Measurements from ENCODE around the gene TEKT3. TPM values are rescaled to one million over a fixed set of nuclear protein-coding genes. Genes with fewer than 3 reads are reported as not detected.

Gene TEKT3
- total and polyA plus RNA-seq, 2 of the 4 experiments (the other 2 are of a cell fraction): 0.15 TPM; not detected in 1

DNA sequence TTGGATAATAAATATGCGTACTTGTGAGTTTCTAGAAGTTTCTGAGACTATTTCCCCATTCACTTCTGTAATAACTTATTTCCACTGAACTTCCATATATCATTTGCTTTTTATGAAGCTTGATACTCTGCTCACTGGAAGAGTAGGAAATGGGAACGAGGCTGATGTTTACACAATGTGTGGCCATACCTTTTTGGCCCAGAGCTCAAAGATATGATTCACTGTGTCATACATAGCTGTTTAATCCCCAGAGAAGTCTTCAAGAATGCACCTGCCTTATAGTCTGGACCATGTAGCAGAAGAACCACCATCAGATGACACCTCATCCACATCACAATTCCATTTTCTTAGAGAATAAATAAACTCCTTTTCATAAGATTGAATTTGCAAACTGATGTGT lies 40.3 kb upstream of the TEKT3 start:
- in situ Hi-C loops (cut with MboI; ENCODE audit: low sequenced_read_pairs): no loop called here
- no peak for ATAC-seq (ENCODE audit: low read depth)
- WGBS, 2 experiments (ENCODE audit: extremely low coverage in 2 of 2, insufficient read length in 1 of 2): 0% methylated on average over 1 of the region's 2 CpGs; no CpG with 5 or more reads in 1 of the 2 experiments

More for the DNA sequence above, 40.3 kb upstream of the TEKT3 start:
- H3K23ac ChIP-seq (ENCODE audit: low read depth, low read length): no peak overlapping the region
- H3K27ac ChIP-seq (ENCODE audit: insufficient read depth, low read length): no peak overlapping the region
- H4K91ac ChIP-seq (ENCODE audit: insufficient read depth, low read depth, low read length): no peak overlapping the region
- H3K4me2 ChIP-seq (ENCODE audit: low read depth, low read length): no peak overlapping the region
- H3K79me1 ChIP-seq (ENCODE audit: low read depth in 1 of 2, low read length in 2 of 2): no peaks in the 10 kb centered on the region
- no peak overlapping the region for H2AK5ac ChIP-seq (ENCODE audit: low read depth, low read length)
- peak; percentile 42 for DNase-seq
- no peak overlapping the region for H3K4me3 ChIP-seq (ENCODE audit: insufficient read depth, low read depth, low read length)
- no peak overlapping the region for H3K18ac ChIP-seq (ENCODE audit: low read depth, low read length)
- no peak for TF ChIP-seq POLR2A (IDR thresholded peaks at IDR 0.05; ENCODE audit: low read depth, low read length)
- H2BK15ac ChIP-seq (ENCODE audit: low read depth, low read length): peak overlapping the region; percentile 44; the same call in 1 of the 3 replicates
- no peaks in the 10 kb centered on the region for H3K36me3 ChIP-seq (ENCODE audit: control insufficient read depth, insufficient read depth, low read length)
- dilution Hi-C loops (cut with HindIII; ENCODE audit: low sequenced_read_pairs, unreplicated experiment): no loop called here
- no peak overlapping the region for H4K8ac ChIP-seq (ENCODE audit: low read depth in 2 of 2, low read length in 2 of 2)
- H4K5ac ChIP-seq (ENCODE audit: low read depth, low read length): no peak overlapping the region
- no peak overlapping the region for H3K14ac ChIP-seq (replicated peaks; ENCODE audit: low read depth, low read length)
- H3K9ac ChIP-seq (ENCODE audit: low read depth, low read length): no peak overlapping the region
- no TSS peak for BruUV-seq (replicated peaks)
- H2AK9ac ChIP-seq (replicated peaks; ENCODE audit: low read depth, low read length, poor library complexity): no peak overlapping the region
- no peak overlapping the region for H3K4ac ChIP-seq (ENCODE audit: low read depth, low read length)
- no peaks in the 10 kb centered on the region for H3K9me3 ChIP-seq (ENCODE audit: control insufficient read depth, insufficient read depth, low read length)
- peaks cover 12% of the 10 kb centered on the region for H3K4me1 ChIP-seq (ENCODE audit: control insufficient read depth, insufficient read depth, low read length)
- H4K20me1 ChIP-seq (ENCODE audit: insufficient read depth, low read length): no peaks in the 10 kb centered on the region
- H2BK5ac ChIP-seq (ENCODE audit: low read depth, low read length, poor library complexity, severe bottlenecking): no peak overlapping the region
- no peaks in the 10 kb centered on the region for H3K27me3 ChIP-seq (ENCODE audit: control insufficient read depth, insufficient read depth, low read length)
- POLR2A ChIA-PET (ENCODE audit: unreplicated experiment): no interaction called here
- H2BK120ac ChIP-seq (ENCODE audit: low read depth, low read length): no peak overlapping the region
- intact Hi-C loops (cut with micrococcal nuclease): no loop called here
- H3K56ac ChIP-seq (ENCODE audit: extremely low read depth, insufficient read depth, low read length): no peak overlapping the region
- H3K9me1 ChIP-seq (ENCODE audit: insufficient read depth, low read length): peaks cover 2% of the 10 kb centered on the region; the same call in 1 of the 2 replicates
- CTCF ChIA-PET: interaction anchor here (1.2 kb wide), 1 partner anchor 119 kb away, joined by 3 read pairs; no protein-coding TSS in a partner anchor
- no peak overlapping the region for H2AFZ ChIP-seq (replicated peaks; ENCODE audit: low read length, poor library complexity)
- H2BK20ac ChIP-seq (ENCODE audit: low read depth, low read length): no peak overlapping the region
